ENCODE results near the gene ENTHD1.

ENTHD1 gene, protein sequence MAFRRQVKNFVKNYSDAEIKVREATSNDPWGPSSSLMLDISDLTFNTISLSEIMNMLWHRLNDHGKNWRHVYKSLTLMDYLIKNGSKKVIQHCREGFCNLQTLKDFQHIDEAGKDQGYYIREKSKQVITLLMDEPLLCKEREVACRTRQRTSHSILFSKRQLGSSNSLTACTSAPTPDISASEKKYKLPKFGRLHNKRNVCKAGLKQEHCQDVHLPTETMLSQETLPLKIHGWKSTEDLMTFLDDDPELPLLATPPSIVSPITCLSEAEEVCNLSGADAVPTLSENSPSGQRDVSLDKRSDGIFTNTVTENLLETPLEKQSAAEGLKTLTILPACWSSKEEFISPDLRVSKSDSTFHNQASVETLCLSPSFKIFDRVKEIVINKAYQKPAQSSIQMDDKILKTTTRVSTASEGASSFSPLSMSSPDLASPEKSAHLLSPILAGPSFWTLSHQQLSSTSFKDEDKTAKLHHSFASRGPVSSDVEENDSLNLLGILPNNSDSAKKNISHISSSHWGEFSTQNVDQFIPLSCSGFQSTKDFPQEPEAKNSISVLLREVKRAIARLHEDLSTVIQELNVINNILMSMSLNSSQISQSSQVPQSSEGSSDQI

DNA sequence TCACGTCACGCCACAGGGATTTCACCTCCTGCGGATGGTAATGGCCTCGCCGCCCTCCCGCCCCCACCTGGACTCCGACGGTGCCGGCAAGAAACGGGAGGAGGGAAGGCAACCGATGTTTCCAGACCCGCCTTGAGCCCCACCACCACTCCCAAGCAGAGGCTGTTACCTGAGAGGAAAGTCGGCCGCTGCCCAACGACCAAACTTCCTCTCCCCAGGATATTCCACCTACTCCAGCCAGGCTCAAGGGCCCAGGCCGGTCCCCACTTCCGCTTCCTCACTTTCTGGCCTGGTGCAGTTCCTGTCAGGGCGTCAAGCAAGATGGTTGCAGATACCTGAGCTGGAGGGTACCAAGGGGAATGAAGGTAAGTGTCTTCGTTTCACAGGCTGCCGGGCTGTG is at the start of gene ENTHD1:
ENTHD1 (minus strand) TSS at position 235 of the 400 bp plus-strand sequence. CDS start 6,012 bp downstream, outside the sequence.
- no peak within 1 kb of the TSS for H3K27ac ChIP-seq (ENCODE audit: low read depth, low read length)
- H3K9me3 ChIP-seq (ENCODE audit: control insufficient read depth, insufficient read depth, low read length) = no peaks in the 10 kb centered on the region
- no peaks in the 10 kb centered on the region for H3K9me2 ChIP-seq (replicated peaks; ENCODE audit: control insufficient read depth, low read length)
- H3F3A ChIP-seq (ENCODE audit: control insufficient read depth, insufficient read depth) = no peaks in the 10 kb centered on the region
- H3K4me1 ChIP-seq (ENCODE audit: control insufficient read depth, low read length) = no peaks in the 10 kb centered on the region
- H4K20me1 ChIP-seq (ENCODE audit: control insufficient read depth, insufficient read depth, low read depth, low read length) = no peaks in the 10 kb centered on the region
- no peaks in the 10 kb centered on the region for H3K36me3 ChIP-seq (ENCODE audit: control insufficient read depth, low read length)
- TF ChIP-seq, protein P1, sequence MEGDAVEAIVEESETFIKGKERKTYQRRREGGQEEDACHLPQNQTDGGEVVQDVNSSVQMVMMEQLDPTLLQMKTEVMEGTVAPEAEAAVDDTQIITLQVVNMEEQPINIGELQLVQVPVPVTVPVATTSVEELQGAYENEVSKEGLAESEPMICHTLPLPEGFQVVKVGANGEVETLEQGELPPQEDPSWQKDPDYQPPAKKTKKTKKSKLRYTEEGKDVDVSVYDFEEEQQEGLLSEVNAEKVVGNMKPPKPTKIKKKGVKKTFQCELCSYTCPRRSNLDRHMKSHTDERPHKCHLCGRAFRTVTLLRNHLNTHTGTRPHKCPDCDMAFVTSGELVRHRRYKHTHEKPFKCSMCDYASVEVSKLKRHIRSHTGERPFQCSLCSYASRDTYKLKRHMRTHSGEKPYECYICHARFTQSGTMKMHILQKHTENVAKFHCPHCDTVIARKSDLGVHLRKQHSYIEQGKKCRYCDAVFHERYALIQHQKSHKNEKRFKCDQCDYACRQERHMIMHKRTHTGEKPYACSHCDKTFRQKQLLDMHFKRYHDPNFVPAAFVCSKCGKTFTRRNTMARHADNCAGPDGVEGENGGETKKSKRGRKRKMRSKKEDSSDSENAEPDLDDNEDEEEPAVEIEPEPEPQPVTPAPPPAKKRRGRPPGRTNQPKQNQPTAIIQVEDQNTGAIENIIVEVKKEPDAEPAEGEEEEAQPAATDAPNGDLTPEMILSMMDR (IDR thresholded peaks at IDR 0.05; ENCODE audit: low read depth, low read length, poor library complexity, severe bottlenecking) = no peak
- no peak for TF ChIP-seq EZH2phosphoT487 (IDR thresholded peaks at IDR 0.05; ENCODE audit: borderline replicate concordance, low read length)
- H3K79me2 ChIP-seq (ENCODE audit: control insufficient read depth, low read length) = no peaks in the 10 kb centered on the region
- H3K27me3 ChIP-seq (ENCODE audit: control insufficient read depth, low read length) = peaks cover 5% of the 10 kb centered on the region
- H3K4me2 ChIP-seq (ENCODE audit: low read length) = no peak within 1 kb of the TSS
- no peak within 1 kb of the TSS for H3K4me3 ChIP-seq (ENCODE audit: low read length)

DNA sequence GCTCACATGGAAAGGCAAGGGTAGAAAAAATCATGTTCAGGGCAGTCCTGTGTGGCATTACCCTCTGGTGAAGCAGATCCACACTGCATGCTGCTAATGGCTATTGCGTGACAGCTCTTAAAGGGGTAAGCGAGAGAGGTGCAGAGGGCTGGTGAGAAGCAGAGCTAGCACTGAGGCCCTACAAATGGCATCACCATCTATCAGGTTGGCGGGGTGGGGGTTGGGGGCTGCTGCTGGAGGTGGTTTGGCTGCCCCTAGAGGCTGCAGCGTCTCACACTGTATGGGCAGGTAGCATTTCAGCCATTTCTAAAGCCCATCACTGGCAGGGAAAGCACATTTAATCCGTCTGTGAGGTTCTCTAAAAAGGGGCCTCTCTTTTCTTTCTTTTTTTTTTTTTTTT is 49.8 kb upstream of the ENTHD1 start:
- TF ChIP-seq EZH2phosphoT487 (IDR thresholded peaks at IDR 0.05; ENCODE audit: borderline replicate concordance, low read length) = no peak
- TF ChIP-seq, protein P1 (IDR thresholded peaks at IDR 0.05; ENCODE audit: low read depth, low read length, poor library complexity, severe bottlenecking) = peak; percentile 33
- H3K36me3 ChIP-seq (ENCODE audit: control insufficient read depth, low read length) = no peaks in the 10 kb centered on the region
- H3K27me3 ChIP-seq (ENCODE audit: control insufficient read depth, low read length) = peaks cover 17% of the 10 kb centered on the region
- H4K20me1 ChIP-seq (ENCODE audit: control insufficient read depth, insufficient read depth, low read depth, low read length) = no peaks in the 10 kb centered on the region
- H3F3A ChIP-seq (ENCODE audit: control insufficient read depth, insufficient read depth) = no peaks in the 10 kb centered on the region
- no peaks in the 10 kb centered on the region for H3K79me2 ChIP-seq (ENCODE audit: control insufficient read depth, low read length)
- H3K27ac ChIP-seq (ENCODE audit: low read depth, low read length) = no peak overlapping the region
- no peaks in the 10 kb centered on the region for H3K9me3 ChIP-seq (ENCODE audit: control insufficient read depth, insufficient read depth, low read length)
- no peak overlapping the region for H3K4me2 ChIP-seq (ENCODE audit: low read length)
- H3K4me3 ChIP-seq (ENCODE audit: low read length) = no peak overlapping the region
- H3K4me1 ChIP-seq (ENCODE audit: control insufficient read depth, low read length) = peaks cover 18% of the 10 kb centered on the region
- H3K9me2 ChIP-seq (replicated peaks; ENCODE audit: control insufficient read depth, low read length) = no peaks in the 10 kb centered on the region

DNA sequence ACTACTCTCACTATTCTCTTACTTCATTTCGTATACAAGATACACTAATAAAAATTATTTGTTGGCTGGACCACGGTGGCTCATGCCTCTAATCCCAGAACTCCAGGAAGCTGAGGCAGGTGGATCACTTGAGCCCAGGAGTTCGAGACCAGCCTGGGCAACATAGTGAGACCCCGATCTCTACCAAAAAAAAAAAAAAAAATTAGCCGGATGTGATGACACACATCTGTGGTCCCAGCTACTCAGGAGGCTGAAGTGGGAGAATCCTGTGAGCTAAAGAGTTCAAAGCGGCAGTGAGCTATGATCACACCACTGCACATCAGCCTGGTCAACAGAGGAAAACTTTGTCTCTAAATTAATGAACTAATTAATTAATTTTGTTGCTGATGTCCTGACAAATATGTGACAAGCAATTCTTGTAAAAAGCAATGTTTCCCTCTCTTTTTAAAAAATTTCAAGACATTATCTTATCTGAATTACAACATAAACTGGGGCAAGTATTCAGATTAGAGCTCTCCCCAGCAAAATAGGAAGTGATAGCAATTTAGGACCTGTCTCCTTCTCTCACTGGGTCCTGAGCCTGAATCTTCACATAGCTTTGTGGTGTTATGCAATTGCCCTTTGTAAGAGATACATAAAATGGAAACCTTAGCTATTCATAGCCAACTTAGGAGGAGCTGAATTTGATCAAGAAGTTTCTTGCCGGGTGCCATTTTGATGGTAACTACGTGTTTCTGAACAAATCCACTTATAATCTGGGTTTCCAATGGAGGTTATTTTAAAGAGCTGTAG is 49.1 kb upstream of the ENTHD1 start:
- no peaks in the 10 kb centered on the region for H3K79me2 ChIP-seq (ENCODE audit: control insufficient read depth, low read length)
- H3K36me3 ChIP-seq (ENCODE audit: control insufficient read depth, low read length) = no peaks in the 10 kb centered on the region
- H4K20me1 ChIP-seq (ENCODE audit: control insufficient read depth, insufficient read depth, low read depth, low read length) = no peaks in the 10 kb centered on the region
- H3F3A ChIP-seq (ENCODE audit: control insufficient read depth, insufficient read depth) = no peaks in the 10 kb centered on the region
- no peaks in the 10 kb centered on the region for H3K9me3 ChIP-seq (ENCODE audit: control insufficient read depth, insufficient read depth, low read length)
- H3K4me1 ChIP-seq (ENCODE audit: control insufficient read depth, low read length) = peaks cover 18% of the 10 kb centered on the region
- no peaks in the 10 kb centered on the region for H3K9me2 ChIP-seq (replicated peaks; ENCODE audit: control insufficient read depth, low read length)
- no peak overlapping the region for H3K4me2 ChIP-seq (ENCODE audit: low read length)
- H3K27me3 ChIP-seq (ENCODE audit: control insufficient read depth, low read length) = peaks cover 14% of the 10 kb centered on the region
- TF ChIP-seq EZH2phosphoT487 (IDR thresholded peaks at IDR 0.05; ENCODE audit: borderline replicate concordance, low read length) = no peak
- TF ChIP-seq, protein P1 (IDR thresholded peaks at IDR 0.05; ENCODE audit: low read depth, low read length, poor library complexity, severe bottlenecking) = no peak
- H3K4me3 ChIP-seq (ENCODE audit: low read length) = no peak overlapping the region
- H3K27ac ChIP-seq (ENCODE audit: low read depth, low read length) = no peak overlapping the region

All from DOHH2 (cell line).